OCI-LY3 (cell line): ENCODE data around the gene ERGIC3.
"Not testable (repeated sequence)": the region's sequence is repeated elsewhere in the genome, so short reads cannot be mapped to it uniquely, and the experiment has no call there.

Experiments used
- H2AFZ ChIP-seq: fragments of 200-600, 300-600 bp; shearing (Covaris generic); 2 replicates; pipeline ENCODE4 v1.6.0; 2014; ENCODE audit warnings: antibody characterized with exemption, low read depth, low read length
- H3K27ac ChIP-seq: fragments of 200-600, 300-600 bp; sonication (generic); 2 replicates; pipeline ENCODE4 v1.5.1; 2014; ENCODE audit warnings: mild to moderate bottlenecking, low read length, moderate library complexity, mixed read lengths
- H3K27me3 ChIP-seq: fragments of 200-600, 300-600 bp; sonication (generic); 2 replicates; pipeline ENCODE4 v1.6.1; 2014; ENCODE audit warnings: low read depth, low read length, mixed read lengths
- H3K36me3 ChIP-seq: fragments of 200-600, 300-600 bp; sonication (generic); replicated peaks from 2 replicates; pipeline ENCODE3; 2014; ENCODE audit warnings: low read depth, low read length, mixed read lengths
- H3K4me1 ChIP-seq: fragments of 300-600, 200-600 bp; sonication (generic); 2 replicates; pipeline ENCODE4 v1.6.1; 2014; ENCODE audit warnings: low read length, mixed read lengths
- H3K4me2 ChIP-seq: fragments of 200-600, 300-600 bp; sonication (generic); 2 replicates; pipeline ENCODE4 v1.6.1; 2014; ENCODE audit warnings: low read length, mixed read lengths
- H3K4me3 ChIP-seq: fragments of 300-600, 200-600 bp; sonication (generic); 2 replicates; pipeline ENCODE4 v1.5.1; 2014; ENCODE audit warnings: antibody characterized with exemption, mild to moderate bottlenecking, low read length, moderate library complexity
- H3K79me2 ChIP-seq: fragments of 300-600, 200-600 bp; shearing (Covaris generic); 2 replicates; pipeline ENCODE4 v1.6.1; 2014; ENCODE audit warnings: mild to moderate bottlenecking, low read length, mixed read lengths
- H3K9ac ChIP-seq: fragments of 300-600, 200-600 bp; shearing (Covaris generic); 2 replicates; pipeline ENCODE4 v1.6.0; 2014; ENCODE audit warnings: mild to moderate bottlenecking, low read length, moderate library complexity
- H3K9me3 ChIP-seq: fragments of 200-600, 300-600 bp; shearing (Covaris generic); 2 replicates; pipeline ENCODE4 v1.6.1; 2014; ENCODE audit warnings: low read length, mixed read lengths; ENCODE audit not compliant: insufficient read depth
- H4K20me1 ChIP-seq: fragments of 200-600, 300-600 bp; sonication (generic); 2 replicates; pipeline ENCODE4 v1.6.1; 2016; ENCODE audit warnings: low read length, mixed read lengths; ENCODE audit not compliant: insufficient read depth
- EZH2phosphoT487 ChIP-seq: fragments of 200-600 bp; shearing (Covaris generic); IDR thresholded peaks from 2 replicates; pipeline ENCODE4 v1.6.1; 2018; ENCODE audit warnings: antibody characterized with exemption, mixed run types, low read depth
- TF ChIP-seq, protein P1 (sequence below): fragments of 200-600, 300-600 bp; sonication (generic); IDR thresholded peaks from 2 replicates; pipeline ENCODE4 v1.5.1; 2014; ENCODE audit warnings: antibody characterized with exemption, low read length, low read depth

The ERGIC3 gene

DNA sequence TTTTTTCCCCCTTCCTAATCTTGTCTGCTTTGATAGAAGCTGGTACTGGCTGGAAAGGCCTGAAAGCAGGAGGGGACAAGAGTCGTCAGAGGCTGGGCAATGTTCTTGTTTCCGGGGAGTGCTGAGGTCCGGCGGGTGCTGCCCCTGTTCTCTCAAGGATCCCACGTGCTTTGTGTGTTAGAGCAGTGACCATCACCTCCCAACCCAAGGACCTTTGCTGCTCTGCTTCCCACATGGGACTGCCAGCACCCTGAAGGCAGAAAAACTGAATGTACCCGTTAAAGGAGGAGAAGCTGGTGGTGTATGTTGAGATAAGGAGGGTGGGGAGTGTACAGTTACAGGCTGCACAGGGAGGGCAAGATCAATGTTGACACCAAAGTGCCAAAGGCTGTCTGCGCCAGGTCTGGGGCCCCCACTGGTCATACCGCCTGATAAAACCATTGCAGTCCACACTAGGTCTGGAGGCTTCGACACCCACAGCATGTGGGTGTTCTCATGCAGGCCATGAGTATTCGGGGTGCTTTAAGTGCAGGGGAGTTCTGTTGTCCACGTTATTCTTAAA is 27.4 kb upstream of the ERGIC3 start:
- Histone ChIP-seq H4K20me1 (no peaks in the 10 kb centered on the region), H3K4me1 (no peaks in the 10 kb centered on the region), H2AFZ (no peak overlapping the region), H3K4me3 (no peak overlapping the region), H3K36me3 (peaks cover 19% of the 10 kb centered on the region), H3K9me3 (no peaks in the 10 kb centered on the region), H3K79me2 (no peaks in the 10 kb centered on the region), H3K4me2 (no peak overlapping the region), H3K27me3 (no peaks in the 10 kb centered on the region), H3K27ac (no peak overlapping the region), H3K9ac (no peak overlapping the region)
- TF ChIP-seq EZH2phosphoT487 = no peak
- TF ChIP-seq, protein P1, sequence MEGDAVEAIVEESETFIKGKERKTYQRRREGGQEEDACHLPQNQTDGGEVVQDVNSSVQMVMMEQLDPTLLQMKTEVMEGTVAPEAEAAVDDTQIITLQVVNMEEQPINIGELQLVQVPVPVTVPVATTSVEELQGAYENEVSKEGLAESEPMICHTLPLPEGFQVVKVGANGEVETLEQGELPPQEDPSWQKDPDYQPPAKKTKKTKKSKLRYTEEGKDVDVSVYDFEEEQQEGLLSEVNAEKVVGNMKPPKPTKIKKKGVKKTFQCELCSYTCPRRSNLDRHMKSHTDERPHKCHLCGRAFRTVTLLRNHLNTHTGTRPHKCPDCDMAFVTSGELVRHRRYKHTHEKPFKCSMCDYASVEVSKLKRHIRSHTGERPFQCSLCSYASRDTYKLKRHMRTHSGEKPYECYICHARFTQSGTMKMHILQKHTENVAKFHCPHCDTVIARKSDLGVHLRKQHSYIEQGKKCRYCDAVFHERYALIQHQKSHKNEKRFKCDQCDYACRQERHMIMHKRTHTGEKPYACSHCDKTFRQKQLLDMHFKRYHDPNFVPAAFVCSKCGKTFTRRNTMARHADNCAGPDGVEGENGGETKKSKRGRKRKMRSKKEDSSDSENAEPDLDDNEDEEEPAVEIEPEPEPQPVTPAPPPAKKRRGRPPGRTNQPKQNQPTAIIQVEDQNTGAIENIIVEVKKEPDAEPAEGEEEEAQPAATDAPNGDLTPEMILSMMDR = no peak

DNA sequence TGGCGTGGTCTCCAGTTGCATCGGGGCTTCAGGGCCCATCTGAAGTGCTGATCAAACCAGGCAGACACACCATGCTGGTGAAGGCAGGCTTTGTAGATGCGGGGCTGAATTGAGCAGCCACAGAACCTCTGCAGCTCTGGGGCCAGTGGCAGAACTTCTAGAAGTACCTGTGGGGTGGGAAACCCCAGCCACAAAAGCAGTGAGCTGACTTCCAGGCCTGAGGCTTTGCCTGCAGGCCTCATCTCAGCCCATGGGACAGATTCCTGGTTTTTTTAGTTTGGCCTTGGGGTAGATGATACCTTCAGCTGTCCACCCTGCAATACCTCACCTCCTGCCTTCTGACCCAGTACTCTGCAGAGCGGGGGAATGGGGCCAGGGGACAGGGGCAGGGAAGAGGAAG is 26.5 kb upstream of the ERGIC3 start:
- no peaks in the 10 kb centered on the region for H3K79me2 ChIP-seq
- H3K27ac ChIP-seq = no peak overlapping the region
- TF ChIP-seq EZH2phosphoT487 = no peak
- TF ChIP-seq, protein P1 = no peak
- H3K27me3 ChIP-seq = no peaks in the 10 kb centered on the region
- H3K4me2 ChIP-seq = no peak overlapping the region
- no peaks in the 10 kb centered on the region for H4K20me1 ChIP-seq
- no peak overlapping the region for H3K4me3 ChIP-seq
- no peaks in the 10 kb centered on the region for H3K4me1 ChIP-seq
- H2AFZ ChIP-seq = no peak overlapping the region
- H3K9ac ChIP-seq = no peak overlapping the region
- no peaks in the 10 kb centered on the region for H3K9me3 ChIP-seq
- peaks cover 14% of the 10 kb centered on the region for H3K36me3 ChIP-seq

DNA sequence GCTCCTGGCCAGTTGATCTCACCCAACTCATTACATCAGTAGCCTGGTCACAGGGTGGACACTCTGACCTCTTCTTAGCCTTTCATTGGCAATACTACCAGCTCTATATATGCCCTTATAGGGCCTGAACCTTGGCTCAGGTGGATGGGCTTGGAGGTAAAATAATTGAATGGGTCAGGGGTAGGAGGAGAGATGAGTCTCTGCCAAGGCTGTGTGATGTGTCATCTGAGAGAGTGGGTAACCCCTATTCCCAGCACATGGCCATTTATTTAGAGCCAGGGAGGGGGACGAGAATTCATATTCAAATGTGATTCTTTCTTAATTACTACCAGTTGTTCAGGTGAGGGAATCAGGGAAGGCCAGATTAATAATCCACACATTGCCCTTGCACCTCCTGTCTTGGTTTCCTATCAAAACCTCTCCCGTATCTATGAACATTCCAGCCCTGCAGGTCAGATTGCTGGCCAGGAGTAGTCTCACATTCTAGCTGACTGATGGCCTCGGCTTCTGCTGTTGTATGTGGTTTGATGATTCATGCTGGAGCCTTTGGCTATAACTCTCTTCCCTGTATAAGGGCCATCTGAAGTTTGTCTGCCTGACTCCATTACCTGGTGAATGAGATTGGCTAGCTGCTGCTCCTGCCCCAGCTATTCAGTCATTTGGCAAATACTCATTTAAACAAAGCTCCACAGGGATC is 25.8 kb upstream of the ERGIC3 start:
- no peak overlapping the region for H3K4me2 ChIP-seq
- no peaks in the 10 kb centered on the region for H3K4me1 ChIP-seq
- H3K27me3 ChIP-seq = no peaks in the 10 kb centered on the region
- H3K36me3 ChIP-seq = peaks cover 10% of the 10 kb centered on the region
- TF ChIP-seq, protein P1 = no peak
- no peak for TF ChIP-seq EZH2phosphoT487
- no peaks in the 10 kb centered on the region for H3K79me2 ChIP-seq
- H3K9ac ChIP-seq = no peak overlapping the region
- no peak overlapping the region for H2AFZ ChIP-seq
- no peaks in the 10 kb centered on the region for H4K20me1 ChIP-seq
- no peaks in the 10 kb centered on the region for H3K9me3 ChIP-seq
- no peak overlapping the region for H3K27ac ChIP-seq
- H3K4me3 ChIP-seq = no peak overlapping the region

DNA sequence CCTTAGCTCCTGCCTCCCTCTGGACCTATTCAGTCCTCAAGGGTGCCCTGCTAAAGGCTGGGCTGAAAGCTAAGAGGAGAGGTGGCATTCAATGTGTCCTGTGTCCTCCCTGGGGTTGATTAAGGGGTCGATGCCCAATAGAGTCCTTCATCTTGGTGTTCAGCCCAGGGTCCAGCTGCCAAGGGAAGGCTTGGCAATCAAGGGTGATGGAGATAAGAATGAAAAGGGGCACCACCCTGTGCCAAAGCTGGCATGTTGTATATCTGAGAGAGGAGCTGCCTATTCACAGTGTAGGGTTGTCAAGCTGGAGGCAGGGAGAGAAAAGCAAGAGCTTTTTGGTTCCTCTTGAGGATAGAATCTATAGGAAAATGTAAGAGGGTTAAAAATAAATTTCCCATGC is 24.8 kb upstream of the ERGIC3 start:
- no peaks in the 10 kb centered on the region for H3K27me3 ChIP-seq
- no peaks in the 10 kb centered on the region for H3K9me3 ChIP-seq
- H2AFZ ChIP-seq = no peak overlapping the region
- no peaks in the 10 kb centered on the region for H3K79me2 ChIP-seq
- H3K4me3 ChIP-seq = no peak overlapping the region
- no peak for TF ChIP-seq EZH2phosphoT487
- TF ChIP-seq, protein P1 = no peak
- peaks cover 4% of the 10 kb centered on the region for H3K36me3 ChIP-seq
- H3K27ac ChIP-seq = no peak overlapping the region
- no peak overlapping the region for H3K9ac ChIP-seq
- H4K20me1 ChIP-seq = no peaks in the 10 kb centered on the region
- H3K4me2 ChIP-seq = no peak overlapping the region
- H3K4me1 ChIP-seq = no peaks in the 10 kb centered on the region

DNA sequence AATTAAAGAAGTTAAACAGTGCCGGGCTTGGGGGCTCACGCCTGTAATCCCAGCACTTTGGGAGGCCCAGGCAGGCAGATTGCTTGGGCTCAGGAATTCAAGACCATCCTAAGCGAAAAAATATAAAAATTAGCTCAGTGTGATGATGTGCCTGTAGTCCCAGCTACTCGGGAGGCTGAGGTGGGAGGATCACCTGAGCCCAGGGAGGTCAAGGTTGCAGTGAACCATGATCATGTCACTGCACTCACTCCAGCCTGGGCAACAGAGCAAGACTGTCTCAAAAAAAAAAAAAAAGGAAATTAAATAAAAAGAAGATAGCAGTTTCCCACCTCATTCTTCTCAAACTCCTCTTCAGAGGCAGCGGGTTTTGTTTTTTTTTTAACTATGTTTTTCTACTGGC is 24.1 kb upstream of the ERGIC3 start:
- H3K9ac ChIP-seq = not testable (repeated sequence)

More for the DNA sequence above, 24.1 kb upstream of the ERGIC3 start:
- H3K4me3 ChIP-seq, H3K9me3 ChIP-seq, H3K36me3 ChIP-seq, H2AFZ ChIP-seq, H3K4me1 ChIP-seq, H3K79me2 ChIP-seq, H4K20me1 ChIP-seq, H3K27me3 ChIP-seq, H3K4me2 ChIP-seq, H3K27ac ChIP-seq: not testable (repeated sequence)
